Liver (tissue), 3 donors: Measurements from ENCODE around the gene MOGAT3.

Source experiments
- ATF3 ChIP-seq: IDR thresholded peaks from 2 replicates; pipeline ENCODE4 v1.6.1; 2016; ENCODE audit warnings: antibody characterized with exemption
- CTCF ChIP-seq: fragments of 150-350 bp; IDR thresholded peaks from 2 replicates; pipeline ENCODE4 v1.5.1; 2017; ENCODE audit warnings: improper control_type of control experiment, low read depth, low read length; ENCODE audit not compliant: missing input control
- EGR1 ChIP-seq, 2 donors: IDR thresholded peaks; 2 replicates each; pipeline ENCODE4 v1.6.1; 2016 to 2018; ENCODE audit warnings: antibody characterized with exemption in 2 of 2, low read depth in 2 of 2
- SP1 ChIP-seq: IDR thresholded peaks from 2 replicates; pipeline ENCODE4 v1.6.1; 2018; ENCODE audit warnings: antibody characterized with exemption, mild to moderate bottlenecking
- TAF1 ChIP-seq: conservative IDR thresholded peaks from 2 replicates; pipeline ENCODE4 v1.6.1; 2016; ENCODE audit warnings: antibody characterized with exemption, mild to moderate bottlenecking
- YY1 ChIP-seq: IDR thresholded peaks from 2 replicates; pipeline ENCODE4 v1.6.1; 2016; ENCODE audit warnings: antibody characterized with exemption, mild to moderate bottlenecking
- donor health status: healthy.
- donor health status: healthy.

- TF ChIP-seq CTCF (no peak), SP1 (no peak), EGR1 (IDR thresholded peaks at IDR 0.05; ENCODE audit: low read depth in 2 of 2) (no peak), YY1 (no peak), TAF1 (no peak), ATF3 (no peak)
These were observed 2.8 kb downstream of the MOGAT3 start for GRCh38 chr7:101197991-101198390.
